ENCODE data around the gene MYBPC3.

DNA sequence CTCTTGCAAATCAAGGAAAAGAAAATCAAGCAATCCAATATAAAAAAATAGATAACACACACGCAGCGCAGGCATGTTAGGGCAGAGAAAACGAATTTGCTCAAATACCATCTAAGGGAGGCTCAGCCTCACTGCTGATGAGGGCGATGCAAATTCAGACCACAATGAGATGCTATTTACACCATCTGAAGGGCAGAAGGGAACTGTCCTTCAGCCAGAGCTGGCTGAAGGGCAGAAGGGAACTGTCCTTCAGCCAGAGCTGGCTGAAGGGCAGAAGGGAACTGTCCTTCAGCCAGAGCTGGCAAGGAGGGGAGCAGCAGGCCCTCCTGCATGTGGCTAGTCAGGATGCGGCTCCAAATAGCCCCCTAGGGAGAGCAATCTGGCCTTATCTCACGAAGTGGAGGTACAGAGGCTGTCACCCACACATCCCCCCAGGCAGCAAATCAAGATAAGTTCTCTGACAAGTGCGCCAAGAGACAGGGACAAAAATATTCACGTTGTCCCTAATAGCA is 48.3 kb upstream of the MYBPC3 start:
- no peak for TF ChIP-seq POLR2A (IDR thresholded peaks at IDR 0.05)
- TF ChIP-seq, protein P1, sequence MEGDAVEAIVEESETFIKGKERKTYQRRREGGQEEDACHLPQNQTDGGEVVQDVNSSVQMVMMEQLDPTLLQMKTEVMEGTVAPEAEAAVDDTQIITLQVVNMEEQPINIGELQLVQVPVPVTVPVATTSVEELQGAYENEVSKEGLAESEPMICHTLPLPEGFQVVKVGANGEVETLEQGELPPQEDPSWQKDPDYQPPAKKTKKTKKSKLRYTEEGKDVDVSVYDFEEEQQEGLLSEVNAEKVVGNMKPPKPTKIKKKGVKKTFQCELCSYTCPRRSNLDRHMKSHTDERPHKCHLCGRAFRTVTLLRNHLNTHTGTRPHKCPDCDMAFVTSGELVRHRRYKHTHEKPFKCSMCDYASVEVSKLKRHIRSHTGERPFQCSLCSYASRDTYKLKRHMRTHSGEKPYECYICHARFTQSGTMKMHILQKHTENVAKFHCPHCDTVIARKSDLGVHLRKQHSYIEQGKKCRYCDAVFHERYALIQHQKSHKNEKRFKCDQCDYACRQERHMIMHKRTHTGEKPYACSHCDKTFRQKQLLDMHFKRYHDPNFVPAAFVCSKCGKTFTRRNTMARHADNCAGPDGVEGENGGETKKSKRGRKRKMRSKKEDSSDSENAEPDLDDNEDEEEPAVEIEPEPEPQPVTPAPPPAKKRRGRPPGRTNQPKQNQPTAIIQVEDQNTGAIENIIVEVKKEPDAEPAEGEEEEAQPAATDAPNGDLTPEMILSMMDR (IDR thresholded peaks at IDR 0.05) = no peak
